ENCODE measurements around the gene DNAAF3. TPM values are rescaled to one million over a fixed set of nuclear protein-coding genes. Genes with fewer than 3 reads are reported as not detected.

DNAAF3 gene
- polyA plus RNA-seq, 3 donors: 0.10 to 2.5 TPM; not detected in 1

GRCh38 chr19:55109527-55110291 lies 56.7 kb downstream of the DNAAF3 start:
- WGBS, 3 donors: 88 to 89% (median 88%) methylated on average over 20 of the region's 20 CpGs
- H3K27ac ChIP-seq (ENCODE audit: low read depth, low read length): no peak overlapping the region

Other genes with a start within 250 kb of the DNAAF3 start
- not detected for gene NLRP7, start 219.1 kb downstream of the DNAAF3 start, polyA plus RNA-seq
- gene NLRP2, start 200.2 kb downstream of the DNAAF3 start, polyA plus RNA-seq: 1 to 10 TPM in 2 of 3 donors, not detected in 1; 1.4 to 2.4 TPM
- gene GP6, start 128.3 kb downstream of the DNAAF3 start, polyA plus RNA-seq: under 1 TPM in 2 of 3 donors, not detected in 1; 0.21 to 0.30 TPM
- 10 to 100 TPM in 1 of 3 donors, 1 to 10 TPM in 2; 8.7 to 14.4 (median 9.6) TPM for gene RDH13, start 103.5 kb downstream of the DNAAF3 start, polyA plus RNA-seq
- gene EPS8L1, start 90.7 kb downstream of the DNAAF3 start, polyA plus RNA-seq: 10 to 100 TPM in 1 of 3 donors, 1 to 10 TPM in 2; 7.8 to 13.3 (median 9.1) TPM
- gene PPP1R12C, start 49.0 kb downstream of the DNAAF3 start, polyA plus RNA-seq: 100 to 1,000 TPM in 2 of 3 donors, 10 to 100 TPM in 1; 61.3 to 158 (median 123) TPM
- 10 to 100 TPM in 1 of 3 donors, 1 to 10 TPM in 1, under 1 TPM in 1; 0.90 to 16.5 (median 1.4) TPM for gene TNNT1, start 17.4 kb downstream of the DNAAF3 start, polyA plus RNA-seq
- 10 to 100 TPM in 1 of 3 donors, 1 to 10 TPM in 1, under 1 TPM in 1; 0.21 to 30.8 (median 1.1) TPM for gene TNNI3, start 8.9 kb downstream of the DNAAF3 start, polyA plus RNA-seq
- gene SYT5, start 13.7 kb upstream of the DNAAF3 start, polyA plus RNA-seq: 1 to 10 TPM in 1 of 3 donors, under 1 TPM in 2; 0.27 to 1.8 (median 0.90) TPM
- 1 to 10 TPM; 3.0 to 5.5 (median 3.4) TPM for gene PTPRH, start 42.9 kb upstream of the DNAAF3 start, polyA plus RNA-seq
- gene TMEM86B, start 62.1 kb upstream of the DNAAF3 start, polyA plus RNA-seq: 1 to 10 TPM; 2.1 to 4.0 (median 2.3) TPM
- 10 to 100 TPM; 12.9 to 31.3 (median 27.6) TPM for gene PPP6R1, start 92.4 kb upstream of the DNAAF3 start, polyA plus RNA-seq
- gene HSPBP1, start 113.5 kb upstream of the DNAAF3 start, polyA plus RNA-seq: 10 to 100 TPM; 21.9 to 39.9 (median 35.0) TPM
- gene BRSK1, start 117.4 kb upstream of the DNAAF3 start, polyA plus RNA-seq: 1 to 10 TPM in 1 of 3 donors, under 1 TPM in 2; 0.36 to 1.0 (median 0.79) TPM
- gene TMEM150B, start 158.7 kb upstream of the DNAAF3 start, polyA plus RNA-seq: 1 to 10 TPM in 2 of 3 donors, under 1 TPM in 1; 0.74 to 4.0 (median 2.4) TPM
- 1 to 10 TPM; 5.2 to 6.6 (median 6.5) TPM for gene KMT5C, start 173.3 kb upstream of the DNAAF3 start, polyA plus RNA-seq
- under 1 TPM in 2 of 3 donors, not detected in 1; 0.03 to 0.06 TPM for gene COX6B2, start 188.1 kb upstream of the DNAAF3 start, polyA plus RNA-seq
- not detected for gene GARIN5B, start 196.6 kb upstream of the DNAAF3 start, polyA plus RNA-seq
- 1 to 10 TPM in 1 of 3 donors, under 1 TPM in 1, not detected in 1; 0.28 to 1.7 TPM for gene IL11, start 203.8 kb upstream of the DNAAF3 start, polyA plus RNA-seq
- not detected for gene TMEM190, start 210.2 kb upstream of the DNAAF3 start, polyA plus RNA-seq
- under 1 TPM in 2 of 3 donors, not detected in 1; 0.16 to 0.90 TPM for gene TMEM238, start 217.7 kb upstream of the DNAAF3 start, polyA plus RNA-seq
- 1,000 to 10,000 TPM in 2 of 3 donors, 100 to 1,000 TPM in 1; 888 to 2,238 (median 2,131) TPM for gene RPL28, start 219.3 kb upstream of the DNAAF3 start, polyA plus RNA-seq
- 1 to 10 TPM; 2.9 to 9.3 (median 7.4) TPM for gene UBE2S, start 241.2 kb upstream of the DNAAF3 start, polyA plus RNA-seq